CD14-positive monocyte (primary cell): ENCODE results near the gene KCTD18. TPM values are rescaled to one million over a fixed set of nuclear protein-coding genes. Genes with fewer than 3 reads are reported as not detected.

ENCODE experiments used
- DNase-seq, 3 donors: peaks; one replicate each; pipeline ENCODE4 v3.0.0-alpha.2; 2011 to 2022
- H2AFZ ChIP-seq: 2 replicates; pipeline ENCODE4 v1.6.0; 2012; ENCODE audit warnings: mild to moderate bottlenecking, low read depth, low read length, inconsistent platforms; ENCODE audit not compliant: insufficient read depth, poor library complexity, severe bottlenecking
- H3K27ac ChIP-seq, 2 donors: 1 replicate in 1 of 2; 2 replicates in 1 of 2; pipeline ENCODE4 v1.5.1; 2012 to 2013; ENCODE audit warnings: low read length in 2 of 2, control low read depth in 1 of 2, inconsistent platforms in 1 of 2, low read depth in 1 of 2, mild to moderate bottlenecking in 1 of 2
- H3K27me3 ChIP-seq, 2 donors: one replicate each; pipeline versions ENCODE4 v1.6.0 to v1.6.1; 2011 to 2013; ENCODE audit warnings: low read length in 2 of 2; ENCODE audit not compliant: control insufficient read depth in 2 of 2, insufficient read depth in 2 of 2
- H3K36me3 ChIP-seq, 2 donors: replicated peaks in 1 of 2; 1 replicate in 1 of 2; 2 replicates in 1 of 2; pipeline versions ENCODE4 v1.5.1 to v1.6.1; 2012 to 2013; ENCODE audit warnings: low read length in 2 of 2, control low read depth in 1 of 2, inconsistent platforms in 1 of 2, mild to moderate bottlenecking in 1 of 2; ENCODE audit not compliant: insufficient read depth in 2 of 2, control insufficient read depth in 1 of 2
- H3K4me1 ChIP-seq, 2 donors: 1 replicate in 1 of 2; 2 replicates in 1 of 2; pipeline versions ENCODE4 v1.5.1 to v1.6.1; 2012 to 2013; ENCODE audit warnings: low read length in 2 of 2, control low read depth in 1 of 2, inconsistent platforms in 1 of 2, mild to moderate bottlenecking in 1 of 2, moderate library complexity in 1 of 2; ENCODE audit not compliant: insufficient read depth in 2 of 2, control insufficient read depth in 1 of 2
- H3K4me2 ChIP-seq: replicated peaks from 2 replicates; pipeline ENCODE3; 2012; ENCODE audit warnings: low read length, moderate library complexity, mild to moderate bottlenecking; ENCODE audit not compliant: poor library complexity, severe bottlenecking; ENCODE audit errors: extremely low read depth
- H3K4me3 ChIP-seq, 3 experiments: fragments of 200-600 bp in 1 of 3; sonication (generic) in 1 of 3; replicated peaks in 1 of 3; 1 replicate in 2 of 3; 2 replicates in 1 of 3; pipeline ENCODE4 v1.5.1; 2011 to 2013; ENCODE audit warnings: low read length in 3 of 3, mild to moderate bottlenecking in 3 of 3, control low read depth in 2 of 3, low read depth in 2 of 3, inconsistent platforms in 1 of 3, moderate library complexity in 1 of 3
- H3K79me2 ChIP-seq: 2 replicates; pipeline ENCODE4 v1.6.0; 2012; ENCODE audit warnings: mild to moderate bottlenecking, control low read depth, inconsistent platforms, low read length, moderate library complexity; ENCODE audit not compliant: insufficient read depth
- H3K9ac ChIP-seq: 2 replicates; pipeline ENCODE4 v1.6.0; 2017; ENCODE audit warnings: low read length, mild to moderate bottlenecking; ENCODE audit not compliant: insufficient read depth, poor library complexity, severe bottlenecking
- H3K9me3 ChIP-seq, 2 donors: replicated peaks in 1 of 2; 1 replicate in 1 of 2; 2 replicates in 1 of 2; pipeline versions ENCODE4 v1.5.1 to v1.6.1; 2012 to 2013; ENCODE audit warnings: low read length in 2 of 2, control low read depth in 1 of 2; ENCODE audit not compliant: control insufficient read depth in 1 of 2, insufficient read depth in 1 of 2
- H4K20me1 ChIP-seq: 2 replicates; pipeline ENCODE4 v1.6.0; 2012; ENCODE audit warnings: mild to moderate bottlenecking, low read length, control low read depth, moderate library complexity; ENCODE audit not compliant: insufficient read depth
- H3K27ac Mint-ChIP-seq, 7 donors: one replicate each; pipeline ENCODE4 v1.8.0; 2020; ENCODE audit warnings: mild to moderate bottlenecking in 7 of 7, mixed read lengths in 7 of 7, moderate library complexity in 6 of 7, inconsistent platforms in 2 of 7
- H3K27me3 Mint-ChIP-seq, 3 donors: one replicate each; pipeline ENCODE4 v1.8.0; 2021 to 2022; ENCODE audit warnings: low read depth in 3 of 3, mild to moderate bottlenecking in 3 of 3, mixed read lengths in 3 of 3, moderate library complexity in 3 of 3, inconsistent platforms in 1 of 3
- H3K36me3 Mint-ChIP-seq, 2 donors: one replicate each; pipeline ENCODE4 v1.8.0; 2020; ENCODE audit warnings: mixed read lengths in 2 of 2, inconsistent platforms in 1 of 2, mild to moderate bottlenecking in 1 of 2
- H3K4me1 Mint-ChIP-seq: one replicate; pipeline ENCODE4 v1.8.0; 2020; ENCODE audit warnings: mild to moderate bottlenecking, mixed read lengths
- H3K4me3 Mint-ChIP-seq, 2 donors: one replicate each; pipeline ENCODE4 v1.8.0; 2020; ENCODE audit warnings: mild to moderate bottlenecking in 2 of 2, mixed read lengths in 2 of 2, moderate library complexity in 1 of 2
- H3K9me3 Mint-ChIP-seq, 7 donors: one replicate each; pipeline ENCODE4 v1.8.0; 2020 to 2022; ENCODE audit warnings: mixed read lengths in 7 of 7, mild to moderate bottlenecking in 6 of 7, moderate library complexity in 6 of 7, inconsistent platforms in 2 of 7
- CTCF ChIP-seq: fragments of 200-600 bp; IDR thresholded peaks from one replicate; pipeline ENCODE4 v1.8.0; 2022; ENCODE audit warnings: antibody characterized with exemption, mild to moderate bottlenecking
- WGBS: methylation state at CpG from one replicate; pipeline ENCODE4 v1.1.5; 2013; ENCODE audit warnings: missing lambda C conversion rate; ENCODE audit not compliant: insufficient coverage; 5-methylcytosine and 5-hydroxymethylcytosine counted together
- intact Hi-C, 2 donors: fragments of 100-400 bp; cut with micrococcal nuclease; formaldehyde crosslinking; loops; one replicate each; pipeline versions ENCODE4 v1.15.0 to v1.15.1; 2023
- polyA plus RNA-seq, 3 donors: library from polyadenylated mRNA; depleted of rRNA in 1 of 3; unstranded in 2 of 3; stranded (reverse) in 1 of 3; fragments of 300-500 nt in 2 of 3; fragments of >200 nt in 1 of 3; fragmentation: Illumina TruSeq in 2 of 3; gene quantifications; 1 replicate in 2 of 3; 2 replicates in 1 of 3; pipeline ENCODE4 v1.2.3, GENCODE V29; 2012 to 2021

Gene KCTD18
- polyA plus RNA-seq, 3 donors, result 9.7 to 14.6 (median 11.8) TPM

- no peak overlapping the region for H3K27ac Mint-ChIP-seq
- WGBS, result 98% methylated on average over 6 of the region's 9 CpGs
- H3K36me3 Mint-ChIP-seq, result peaks cover 18 to 30% of the 10 kb centered on the region in 2 donors
- no peak overlapping the region for H3K4me3 ChIP-seq
- H3K27me3 Mint-ChIP-seq, result no peaks in the 10 kb centered on the region
- H2AFZ ChIP-seq, result no peak overlapping the region
- intact Hi-C loops, result no loop called here
- no peak overlapping the region for H3K27ac ChIP-seq
- no peaks in the 10 kb centered on the region for H3K27me3 ChIP-seq
- TF ChIP-seq CTCF, result no peak
- no peak overlapping the region for H3K4me3 Mint-ChIP-seq
- no peak overlapping the region for H3K9ac ChIP-seq
- H3K9me3 ChIP-seq, result no peaks in the 10 kb centered on the region
- H3K9me3 Mint-ChIP-seq, result peaks cover 0 to 2% (median 0%) of the 10 kb centered on the region in 7 donors
- peaks cover 23 to 40% of the 10 kb centered on the region in 2 donors for H3K36me3 ChIP-seq
- H4K20me1 ChIP-seq, result no peaks in the 10 kb centered on the region
- no peak for DNase-seq
- peaks cover 13 to 17% of the 10 kb centered on the region in 2 donors for H3K4me1 ChIP-seq
- no peak overlapping the region for H3K4me2 ChIP-seq
- peaks cover 13% of the 10 kb centered on the region for H3K79me2 ChIP-seq
- H3K4me1 Mint-ChIP-seq, result peaks cover 16% of the 10 kb centered on the region
Observed at GRCh38 chr2:200506679-200507078, 3.2 kb downstream of the KCTD18 start.

GRCh38 chr2:200502196-200502595 lies 7.7 kb downstream of the KCTD18 start:
- 100% methylated on average over 2 of the region's 5 CpGs for WGBS

More at GRCh38 chr2:200502196-200502595, 7.7 kb downstream of the KCTD18 start:
- Mint-ChIP-seq H3K4me1 (peaks cover 4% of the 10 kb centered on the region), H3K4me3 (no peak overlapping the region), H3K36me3 (peaks cover 33 to 50% of the 10 kb centered on the region in 2 donors), H3K27ac (no peak overlapping the region), H3K27me3 (no peaks in the 10 kb centered on the region), H3K9me3 (peaks cover 0 to 4% (median 0%) of the 10 kb centered on the region in 7 donors)
- intact Hi-C loops, result no loop called here
- no peaks in the 10 kb centered on the region for H3K9me3 ChIP-seq
- no peak overlapping the region for H3K27ac ChIP-seq
- H3K4me2 ChIP-seq, result no peak overlapping the region
- DNase-seq, result no peak
- no peak overlapping the region for H2AFZ ChIP-seq
- no peaks in the 10 kb centered on the region for H3K4me1 ChIP-seq
- no peak overlapping the region for H3K9ac ChIP-seq
- TF ChIP-seq CTCF, result no peak
- no peaks in the 10 kb centered on the region for H4K20me1 ChIP-seq
- H3K4me3 ChIP-seq, result no peak overlapping the region
- no peaks in the 10 kb centered on the region for H3K27me3 ChIP-seq
- H3K79me2 ChIP-seq, result peaks cover 5% of the 10 kb centered on the region
- H3K36me3 ChIP-seq, result peaks cover 42 to 57% of the 10 kb centered on the region in 2 donors
